ENCODE measurements around the gene KIF5A. TPM values are rescaled to one million over a fixed set of nuclear protein-coding genes. Genes with fewer than 3 reads are reported as not detected.

Gene KIF5A
- total RNA-seq, 2 experiments from 2014 or later = 0.60 to 0.86 TPM

- no peaks in the 10 kb centered on the region for H3K27me3 Mint-ChIP-seq (ENCODE audit: low read depth)
- H3K36me3 Mint-ChIP-seq (ENCODE audit: low read depth) = peaks cover 4% of the 10 kb centered on the region
- H3K27ac Mint-ChIP-seq = no peak overlapping the region
- H3K9me3 Mint-ChIP-seq = no peaks in the 10 kb centered on the region
- no peak for DNase-seq
- CTCF ChIA-PET = interaction anchor here (0.6 to 3.7 kb wide), 8 partner anchors 10 to 167 kb away, joined by 3 to 60 read pairs (median 5); partner anchors contain the start of gene B4GALNT1
- H3K4me3 Mint-ChIP-seq = peak overlapping the region; percentile 82
- H3K4me1 Mint-ChIP-seq (ENCODE audit: low read depth) = peaks cover 21% of the 10 kb centered on the region
- intact Hi-C loops (cut with micrococcal nuclease) = loop anchor here (5.0 kb wide), 1 partner anchor 245 kb away; no protein-coding TSS in a partner anchor
Measured at GRCh38 chr12:57592551-57593165, 42.8 kb downstream of the KIF5A start.

DNA sequence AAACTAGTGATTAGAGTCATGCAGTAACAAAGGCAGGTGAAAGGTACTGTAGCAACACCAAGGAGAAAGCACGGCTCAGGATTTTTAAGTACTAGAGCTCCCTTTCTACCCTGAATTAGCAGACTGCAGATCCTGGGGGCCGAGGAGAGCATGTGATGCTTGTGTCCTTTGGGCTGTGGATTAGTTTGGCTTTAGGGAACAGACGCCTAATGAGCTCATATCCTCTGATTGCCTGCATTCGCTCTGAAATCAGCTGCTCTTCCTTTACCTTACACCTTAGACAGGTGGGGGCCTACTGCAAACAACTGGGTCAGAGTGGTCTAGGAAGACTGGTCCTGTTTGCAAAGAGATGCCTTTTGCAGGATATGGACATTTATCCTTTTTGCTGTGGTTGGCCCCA is 43.3 kb downstream of the KIF5A start:
- H3K27me3 Mint-ChIP-seq (ENCODE audit: low read depth) = no peaks in the 10 kb centered on the region
- H3K27ac Mint-ChIP-seq = no peak overlapping the region
- H3K36me3 Mint-ChIP-seq (ENCODE audit: low read depth) = peaks cover 7% of the 10 kb centered on the region
- intact Hi-C loops (cut with micrococcal nuclease) = loop anchor here (5.0 kb wide), 1 partner anchor 244 kb away; no protein-coding TSS in a partner anchor
- H3K4me1 Mint-ChIP-seq (ENCODE audit: low read depth) = peaks cover 21% of the 10 kb centered on the region
- H3K4me3 Mint-ChIP-seq = no peak overlapping the region
- CTCF ChIA-PET = interaction anchor here (1.1 to 3.7 kb wide), 5 partner anchors 10 to 39 kb away, joined by 3 to 60 read pairs (median 7); partner anchors contain the start of gene B4GALNT1
- no peak for DNase-seq
- no peaks in the 10 kb centered on the region for H3K9me3 Mint-ChIP-seq

DNA sequence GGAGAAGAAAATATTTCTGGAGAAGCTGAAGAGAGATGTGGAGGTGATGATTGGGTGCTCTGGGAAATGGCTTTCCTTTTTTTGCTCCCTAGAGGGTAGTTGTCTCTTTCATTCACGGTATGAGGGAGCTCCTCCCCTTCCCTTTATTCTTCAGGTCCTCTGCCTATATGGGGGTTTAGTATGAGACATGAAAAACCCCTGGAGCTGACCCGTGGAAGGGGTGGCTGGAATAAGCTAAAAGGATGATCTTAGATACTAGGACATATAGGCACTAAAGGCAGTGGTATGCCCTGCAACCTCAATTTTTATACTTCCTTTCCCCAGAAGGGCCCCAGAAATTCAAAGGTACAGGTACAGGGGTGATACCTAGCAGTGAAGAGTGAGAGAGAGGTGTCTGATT is 50.6 kb downstream of the KIF5A start:
- intact Hi-C loops (cut with micrococcal nuclease) = no loop called here
- CTCF ChIA-PET = interaction anchor here (0.7 to 2.3 kb wide), 3 partner anchors 11 to 20 kb away, joined by 3 to 11 read pairs (median 6); partner anchors contain the start of gene ARHGEF25
- Mint-ChIP-seq H3K4me1 (ENCODE audit: low read depth) (peaks cover 17% of the 10 kb centered on the region), H3K27me3 (ENCODE audit: low read depth) (no peaks in the 10 kb centered on the region), H3K36me3 (ENCODE audit: low read depth) (peaks cover 12% of the 10 kb centered on the region), H3K4me3 (no peak overlapping the region), H3K9me3 (no peaks in the 10 kb centered on the region), H3K27ac (no peak overlapping the region)
- no peak for DNase-seq

DNA sequence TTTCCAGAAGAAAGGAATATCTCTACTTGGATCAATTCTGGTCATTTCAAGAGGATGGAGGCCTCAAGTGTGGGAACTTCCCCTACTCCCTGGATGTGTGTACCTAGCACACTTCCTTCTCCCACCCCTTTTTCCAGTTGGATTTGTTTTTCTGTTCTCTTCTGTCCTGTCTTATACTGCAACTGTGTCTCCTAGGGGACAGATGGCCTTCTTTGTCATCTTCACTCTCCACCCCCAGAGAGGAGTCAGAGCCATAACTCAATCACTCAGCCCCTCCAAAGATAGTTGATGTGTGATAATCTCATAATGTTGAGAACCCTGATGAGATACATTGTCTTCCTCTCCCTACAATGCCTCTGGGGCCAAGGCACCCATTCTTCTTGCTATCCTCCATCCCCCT is 52.7 kb downstream of the KIF5A start:
- intact Hi-C loops (cut with micrococcal nuclease) = no loop called here
- H3K4me1 Mint-ChIP-seq (ENCODE audit: low read depth) = peaks cover 22% of the 10 kb centered on the region
- no peak overlapping the region for H3K27ac Mint-ChIP-seq
- peaks cover 9% of the 10 kb centered on the region for H3K36me3 Mint-ChIP-seq (ENCODE audit: low read depth)
- H3K9me3 Mint-ChIP-seq = no peaks in the 10 kb centered on the region
- DNase-seq = no peak
- H3K4me3 Mint-ChIP-seq = no peak overlapping the region
- CTCF ChIA-PET = interaction anchor here (0.8 to 1.3 kb wide), 2 partner anchors 11 to 18 kb away, joined by 3 read pairs; no protein-coding TSS in a partner anchor
- no peaks in the 10 kb centered on the region for H3K27me3 Mint-ChIP-seq (ENCODE audit: low read depth)

DNA sequence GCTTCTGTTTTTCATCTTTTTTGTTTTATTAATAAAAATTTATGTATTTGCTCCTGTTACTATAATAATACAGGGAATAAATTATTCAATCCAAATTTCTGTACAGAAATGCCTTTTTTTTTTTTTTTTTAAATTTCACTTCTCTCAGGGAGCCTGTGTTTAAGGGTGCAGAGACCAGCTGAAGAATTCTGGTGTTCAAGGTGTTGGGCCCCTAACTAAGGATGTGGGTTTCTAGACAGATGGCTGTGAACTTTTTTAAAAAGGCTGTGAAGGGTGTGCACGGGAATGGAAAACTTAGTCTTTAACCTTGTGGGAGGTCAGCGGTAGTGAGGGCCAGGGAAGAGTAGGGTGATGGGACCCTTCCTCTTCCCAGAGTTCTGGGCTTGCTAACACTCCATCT is 53.5 kb downstream of the KIF5A start:
- CTCF ChIA-PET = interaction anchor here (0.6 to 1.3 kb wide), 4 partner anchors 10 to 576 kb away, joined by 3 read pairs; no protein-coding TSS in a partner anchor
- H3K36me3 Mint-ChIP-seq (ENCODE audit: low read depth) = peaks cover 6% of the 10 kb centered on the region
- no peaks in the 10 kb centered on the region for H3K27me3 Mint-ChIP-seq (ENCODE audit: low read depth)
- peaks cover 22% of the 10 kb centered on the region for H3K4me1 Mint-ChIP-seq (ENCODE audit: low read depth)
- no peaks in the 10 kb centered on the region for H3K9me3 Mint-ChIP-seq
- no peak overlapping the region for H3K27ac Mint-ChIP-seq
- intact Hi-C loops (cut with micrococcal nuclease) = no loop called here
- H3K4me3 Mint-ChIP-seq = peak overlapping the region; percentile 77
- no peak for DNase-seq

- Mint-ChIP-seq H3K4me1 (ENCODE audit: low read depth) (peaks cover 22% of the 10 kb centered on the region), H3K4me3 (peak overlapping the region; percentile 77), H3K36me3 (ENCODE audit: low read depth) (peaks cover 6% of the 10 kb centered on the region), H3K9me3 (no peaks in the 10 kb centered on the region), H3K27me3 (ENCODE audit: low read depth) (no peaks in the 10 kb centered on the region), H3K27ac (no peak overlapping the region)
- DNase-seq = no peak
- CTCF ChIA-PET = interaction anchor here (0.6 to 1.3 kb wide), 3 partner anchors 19 to 577 kb away, joined by 3 read pairs; no protein-coding TSS in a partner anchor
- intact Hi-C loops (cut with micrococcal nuclease) = loop anchor here (2.0 kb wide), 1 partner anchor 13 kb away; the partner anchor contains the start of gene PIP4K2C
Measured at GRCh38 chr12:57603815-57604453, 54.1 kb downstream of the KIF5A start.

DNA sequence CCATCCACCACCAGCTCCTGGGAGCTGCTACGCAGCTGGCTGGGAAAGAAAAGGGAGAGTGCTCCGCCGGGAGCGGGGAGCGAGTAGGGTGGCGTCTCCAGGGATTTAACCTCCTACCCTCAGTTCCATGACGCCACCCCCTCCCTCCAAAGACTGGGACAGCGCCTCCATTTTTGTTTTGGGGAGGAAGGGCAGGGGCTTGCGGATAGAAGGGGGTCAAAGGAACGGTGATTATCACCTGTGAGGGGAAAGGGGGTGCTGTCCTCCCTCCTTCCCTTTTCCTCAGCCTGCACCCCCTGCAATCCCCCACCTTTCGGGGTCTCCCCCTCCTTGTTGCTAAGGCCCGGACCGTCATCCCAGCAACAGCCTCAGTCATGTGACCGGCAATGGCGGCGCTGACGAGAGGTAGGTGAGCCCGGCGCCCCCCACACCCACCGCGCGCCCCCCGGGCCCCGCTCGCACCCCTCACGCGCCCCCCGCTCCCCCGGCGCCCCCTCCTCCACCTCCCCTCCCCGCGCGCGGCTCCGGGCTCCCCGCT is 54.7 kb downstream of the KIF5A start, which contains the start of gene DTX3:
DTX3 (plus strand) TSS at position 371 of the 538 bp plus-strand sequence. CDS start 1,694 bp downstream, outside the sequence.
- intact Hi-C loops (cut with micrococcal nuclease) = loop anchor here (2.0 kb wide), 1 partner anchor 14 kb away; the partner anchor contains the start of gene PIP4K2C

DNA sequence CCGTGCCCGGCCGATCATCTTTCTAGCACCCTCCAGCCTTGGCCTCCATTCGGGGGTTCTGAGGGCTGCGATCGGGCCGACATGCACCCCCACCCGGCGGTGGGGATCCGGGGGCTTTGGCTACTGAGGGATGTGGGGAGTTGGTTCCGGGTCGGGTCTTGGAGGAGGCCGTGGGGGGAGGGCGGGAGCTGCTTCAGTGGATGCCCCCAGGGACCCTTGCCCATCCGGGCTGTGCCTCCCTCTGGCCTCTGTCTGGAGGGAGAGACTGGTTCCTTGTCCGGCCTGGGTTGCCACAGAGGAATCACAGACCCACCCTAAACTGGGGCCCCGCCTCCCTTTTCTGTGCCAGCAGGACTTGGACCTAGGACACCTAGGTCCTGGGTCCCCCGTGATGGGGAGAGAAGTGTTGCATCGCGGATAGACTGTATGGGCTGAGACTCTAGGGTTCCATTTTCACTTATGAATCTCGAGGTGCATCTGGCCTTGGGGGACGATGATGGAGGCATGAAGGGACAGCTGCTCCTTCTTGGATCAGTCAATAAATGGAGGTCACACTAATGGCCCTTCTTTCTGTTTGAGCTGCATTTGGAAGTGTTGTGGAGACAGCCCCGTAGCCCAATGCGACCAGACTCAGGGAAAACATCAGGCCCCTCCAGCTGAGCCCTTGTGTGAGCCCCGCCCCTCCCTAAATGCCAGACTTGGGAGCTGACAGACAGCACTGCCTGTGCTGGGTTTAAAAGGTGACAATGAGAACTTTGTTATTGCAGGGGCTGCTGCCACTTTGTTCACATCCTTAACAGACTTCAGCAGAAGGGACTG is 55.4 kb downstream of the KIF5A start:
- Mint-ChIP-seq H3K27me3 (ENCODE audit: low read depth) (no peaks in the 10 kb centered on the region), H3K36me3 (ENCODE audit: low read depth) (peaks cover 5% of the 10 kb centered on the region), H3K27ac (no peak overlapping the region), H3K4me3 (peak overlapping the region; percentile 77), H3K9me3 (no peaks in the 10 kb centered on the region), H3K4me1 (ENCODE audit: low read depth) (peaks cover 22% of the 10 kb centered on the region)
- DNase-seq = no peak
- CTCF ChIA-PET = interaction anchor here (1.3 to 2.0 kb wide), 2 partner anchors 9 to 16 kb away, joined by 3 to 9 read pairs; no protein-coding TSS in a partner anchor
- intact Hi-C loops (cut with micrococcal nuclease) = loop anchor here (2.0 kb wide), 1 partner anchor 14 kb away; the partner anchor contains the start of gene PIP4K2C

More for the DNA sequence above, 54.7 kb downstream of the KIF5A start, which contains the start of gene DTX3:
- no peaks in the 10 kb centered on the region for H3K27me3 Mint-ChIP-seq (ENCODE audit: low read depth)
- DNase-seq = peak; percentile 62
- H3K4me1 Mint-ChIP-seq (ENCODE audit: low read depth) = peaks cover 22% of the 10 kb centered on the region
- no peaks in the 10 kb centered on the region for H3K9me3 Mint-ChIP-seq
- H3K27ac Mint-ChIP-seq = peak within 1 kb of the TSS; percentile 63
- CTCF ChIA-PET = interaction anchor here (1.3 kb wide), 1 partner anchor 16 kb away, joined by 3 read pairs; no protein-coding TSS in a partner anchor
- H3K4me3 Mint-ChIP-seq = peak within 1 kb of the TSS; percentile 77
- peaks cover 6% of the 10 kb centered on the region for H3K36me3 Mint-ChIP-seq (ENCODE audit: low read depth)

DNA sequence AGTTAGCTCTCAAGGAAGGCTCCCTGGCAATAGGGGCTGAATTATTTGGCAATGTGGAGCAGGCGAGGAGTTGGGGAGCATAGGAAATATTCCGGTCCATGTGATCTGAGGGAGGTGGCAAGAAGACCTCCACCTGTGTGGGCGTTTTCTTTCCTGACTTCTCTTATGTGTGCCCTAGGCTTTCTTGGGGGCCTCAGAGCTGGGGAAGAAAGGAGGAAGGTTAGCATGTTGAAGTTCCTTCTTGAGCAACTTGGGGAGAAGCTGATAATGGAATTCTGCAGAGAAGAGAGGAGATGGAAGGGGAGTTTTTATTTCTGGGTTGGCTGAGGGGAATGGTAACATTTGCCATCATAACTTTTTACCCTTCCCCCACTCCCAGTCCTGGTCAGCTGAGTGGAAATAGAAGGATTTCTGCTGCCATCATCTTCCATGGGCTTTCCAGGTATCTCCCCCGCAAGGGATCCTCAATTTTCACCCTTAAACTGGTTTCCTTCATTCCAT is 56.0 kb downstream of the KIF5A start:
- Mint-ChIP-seq H3K36me3 (ENCODE audit: low read depth) (peaks cover 5% of the 10 kb centered on the region), H3K4me3 (peak overlapping the region; percentile 77), H3K27ac (no peak overlapping the region), H3K27me3 (ENCODE audit: low read depth) (peaks cover 3% of the 10 kb centered on the region), H3K4me1 (ENCODE audit: low read depth) (peaks cover 29% of the 10 kb centered on the region), H3K9me3 (no peaks in the 10 kb centered on the region)
- CTCF ChIA-PET = interaction anchor here (1.3 to 2.0 kb wide), 2 partner anchors 9 to 15 kb away, joined by 3 to 9 read pairs; no protein-coding TSS in a partner anchor
- intact Hi-C loops (cut with micrococcal nuclease) = loop anchor here (2.0 kb wide), 1 partner anchor 15 kb away; the partner anchor contains the start of gene PIP4K2C
- DNase-seq = no peak

- CTCF ChIA-PET = interaction anchor here (2.0 kb wide), 1 partner anchor 8 kb away, joined by 9 read pairs; no protein-coding TSS in a partner anchor
- Mint-ChIP-seq H3K27me3 (ENCODE audit: low read depth) (peaks cover 3% of the 10 kb centered on the region), H3K4me1 (ENCODE audit: low read depth) (peaks cover 30% of the 10 kb centered on the region), H3K4me3 (no peak overlapping the region), H3K36me3 (ENCODE audit: low read depth) (peaks cover 5% of the 10 kb centered on the region), H3K9me3 (no peaks in the 10 kb centered on the region), H3K27ac (no peak overlapping the region)
- DNase-seq = no peak
- intact Hi-C loops (cut with micrococcal nuclease) = no loop called here
Measured at GRCh38 chr12:57606399-57606798, 56.6 kb downstream of the KIF5A start.

GRCh38 chr12:57606821-57607220 is 57.0 kb downstream of the KIF5A start:
- CTCF ChIA-PET = interaction anchor here (2.0 kb wide), 1 partner anchor 8 kb away, joined by 9 read pairs; no protein-coding TSS in a partner anchor
- H3K36me3 Mint-ChIP-seq (ENCODE audit: low read depth) = peaks cover 5% of the 10 kb centered on the region
- H3K27me3 Mint-ChIP-seq (ENCODE audit: low read depth) = peaks cover 3% of the 10 kb centered on the region
- H3K4me1 Mint-ChIP-seq (ENCODE audit: low read depth) = peaks cover 31% of the 10 kb centered on the region
- intact Hi-C loops (cut with micrococcal nuclease) = no loop called here
- H3K4me3 Mint-ChIP-seq = no peak overlapping the region
- no peak for DNase-seq
- no peak overlapping the region for H3K27ac Mint-ChIP-seq
- H3K9me3 Mint-ChIP-seq = no peaks in the 10 kb centered on the region
